ENCODE data around the gene ATP5MG. TPM values are rescaled to one million over a fixed set of nuclear protein-coding genes. Genes with fewer than 3 reads are reported as not detected.
A peak's percentile ranks its signal among the peaks of the same experiment; 100 is the strongest.

ATP5MG gene
- total and polyA plus RNA-seq, 10 of the 15 experiments (the other 5 are each of a cell fraction or from before 2014, with no cell fraction given): 211 to 2,276 (median 633) TPM

DNA sequence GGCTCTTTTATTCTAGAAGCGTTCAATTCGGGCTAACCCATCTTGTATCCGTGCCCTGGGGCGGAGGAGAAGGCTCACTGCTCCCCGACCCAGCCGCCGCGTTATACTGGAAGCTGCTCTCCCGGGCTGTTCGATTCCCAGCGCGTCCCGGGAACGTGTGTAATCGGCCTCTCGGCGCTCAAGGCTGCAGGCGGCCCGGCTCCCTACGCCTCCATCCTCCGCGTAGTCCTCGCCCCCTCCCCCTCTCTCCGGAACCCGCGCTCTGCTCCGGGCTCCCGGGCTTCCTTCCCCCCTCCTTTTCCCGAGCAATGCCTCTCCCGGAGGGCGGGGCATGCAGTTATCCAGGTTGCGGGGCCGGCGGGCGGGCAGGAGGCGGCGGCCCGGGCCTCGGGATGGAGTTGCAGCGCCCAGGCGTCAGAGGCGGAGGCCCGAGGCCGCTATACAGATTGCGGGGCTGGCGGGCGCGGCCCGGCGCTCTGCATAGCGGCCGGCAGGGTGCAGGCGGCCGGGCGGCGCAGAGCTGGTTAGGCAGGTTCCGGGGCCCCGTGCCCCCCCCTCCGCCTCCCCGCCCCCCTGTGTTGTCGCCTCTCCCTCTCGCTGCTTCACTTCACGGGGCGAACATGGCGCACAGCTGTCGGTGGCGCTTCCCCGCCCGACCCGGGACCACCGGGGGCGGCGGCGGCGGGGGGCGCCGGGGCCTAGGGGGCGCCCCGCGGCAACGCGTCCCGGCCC lies 34.7 kb downstream of the ATP5MG start, which contains the start of gene KMT2A (continued):
- TF ChIP-seq, protein P1, sequence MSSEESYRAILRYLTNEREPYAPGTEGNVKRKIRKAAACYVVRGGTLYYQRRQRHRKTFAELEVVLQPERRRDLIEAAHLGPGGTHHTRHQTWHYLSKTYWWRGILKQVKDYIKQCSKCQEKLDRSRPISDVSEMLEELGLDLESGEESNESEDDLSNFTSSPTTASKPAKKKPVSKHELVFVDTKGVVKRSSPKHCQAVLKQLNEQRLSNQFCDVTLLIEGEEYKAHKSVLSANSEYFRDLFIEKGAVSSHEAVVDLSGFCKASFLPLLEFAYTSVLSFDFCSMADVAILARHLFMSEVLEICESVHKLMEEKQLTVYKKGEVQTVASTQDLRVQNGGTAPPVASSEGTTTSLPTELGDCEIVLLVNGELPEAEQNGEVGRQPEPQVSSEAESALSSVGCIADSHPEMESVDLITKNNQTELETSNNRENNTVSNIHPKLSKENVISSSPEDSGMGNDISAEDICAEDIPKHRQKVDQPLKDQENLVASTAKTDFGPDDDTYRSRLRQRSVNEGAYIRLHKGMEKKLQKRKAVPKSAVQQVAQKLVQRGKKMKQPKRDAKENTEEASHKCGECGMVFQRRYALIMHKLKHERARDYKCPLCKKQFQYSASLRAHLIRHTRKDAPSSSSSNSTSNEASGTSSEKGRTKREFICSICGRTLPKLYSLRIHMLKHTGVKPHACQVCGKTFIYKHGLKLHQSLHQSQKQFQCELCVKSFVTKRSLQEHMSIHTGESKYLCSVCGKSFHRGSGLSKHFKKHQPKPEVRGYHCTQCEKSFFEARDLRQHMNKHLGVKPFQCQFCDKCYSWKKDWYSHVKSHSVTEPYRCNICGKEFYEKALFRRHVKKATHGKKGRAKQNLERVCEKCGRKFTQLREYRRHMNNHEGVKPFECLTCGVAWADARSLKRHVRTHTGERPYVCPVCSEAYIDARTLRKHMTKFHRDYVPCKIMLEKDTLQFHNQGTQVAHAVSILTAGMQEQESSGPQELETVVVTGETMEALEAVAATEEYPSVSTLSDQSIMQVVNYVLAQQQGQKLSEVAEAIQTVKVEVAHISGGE (CRISPR knock-in tag; IDR thresholded peaks at IDR 0.05): no peak
- TF ChIP-seq, protein P2, sequence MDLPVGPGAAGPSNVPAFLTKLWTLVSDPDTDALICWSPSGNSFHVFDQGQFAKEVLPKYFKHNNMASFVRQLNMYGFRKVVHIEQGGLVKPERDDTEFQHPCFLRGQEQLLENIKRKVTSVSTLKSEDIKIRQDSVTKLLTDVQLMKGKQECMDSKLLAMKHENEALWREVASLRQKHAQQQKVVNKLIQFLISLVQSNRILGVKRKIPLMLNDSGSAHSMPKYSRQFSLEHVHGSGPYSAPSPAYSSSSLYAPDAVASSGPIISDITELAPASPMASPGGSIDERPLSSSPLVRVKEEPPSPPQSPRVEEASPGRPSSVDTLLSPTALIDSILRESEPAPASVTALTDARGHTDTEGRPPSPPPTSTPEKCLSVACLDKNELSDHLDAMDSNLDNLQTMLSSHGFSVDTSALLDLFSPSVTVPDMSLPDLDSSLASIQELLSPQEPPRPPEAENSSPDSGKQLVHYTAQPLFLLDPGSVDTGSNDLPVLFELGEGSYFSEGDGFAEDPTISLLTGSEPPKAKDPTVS (IDR thresholded peaks at IDR 0.05; ENCODE audit: low read depth, low read length): peak; percentile 68
- TF ChIP-seq EED (IDR thresholded peaks at IDR 0.05; ENCODE audit: low read depth): peak; percentile 54; the same call in 1 of the 2 replicates
- TF ChIP-seq, protein P3, sequence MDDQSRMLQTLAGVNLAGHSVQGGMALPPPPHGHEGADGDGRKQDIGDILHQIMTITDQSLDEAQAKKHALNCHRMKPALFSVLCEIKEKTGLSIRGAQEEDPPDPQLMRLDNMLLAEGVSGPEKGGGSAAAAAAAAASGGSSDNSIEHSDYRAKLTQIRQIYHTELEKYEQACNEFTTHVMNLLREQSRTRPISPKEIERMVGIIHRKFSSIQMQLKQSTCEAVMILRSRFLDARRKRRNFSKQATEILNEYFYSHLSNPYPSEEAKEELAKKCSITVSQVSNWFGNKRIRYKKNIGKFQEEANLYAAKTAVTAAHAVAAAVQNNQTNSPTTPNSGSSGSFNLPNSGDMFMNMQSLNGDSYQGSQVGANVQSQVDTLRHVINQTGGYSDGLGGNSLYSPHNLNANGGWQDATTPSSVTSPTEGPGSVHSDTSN (IDR thresholded peaks at IDR 0.05; ENCODE audit: insufficient replicate concordance, low read depth, low read length): no peak
- TF ChIP-seq, protein P4, sequence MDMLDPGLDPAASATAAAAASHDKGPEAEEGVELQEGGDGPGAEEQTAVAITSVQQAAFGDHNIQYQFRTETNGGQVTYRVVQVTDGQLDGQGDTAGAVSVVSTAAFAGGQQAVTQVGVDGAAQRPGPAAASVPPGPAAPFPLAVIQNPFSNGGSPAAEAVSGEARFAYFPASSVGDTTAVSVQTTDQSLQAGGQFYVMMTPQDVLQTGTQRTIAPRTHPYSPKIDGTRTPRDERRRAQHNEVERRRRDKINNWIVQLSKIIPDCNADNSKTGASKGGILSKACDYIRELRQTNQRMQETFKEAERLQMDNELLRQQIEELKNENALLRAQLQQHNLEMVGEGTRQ (IDR thresholded peaks at IDR 0.05; ENCODE audit: borderline replicate concordance, low read depth, low read length): no peak
- no peak; the same call in 1 of the 2 replicates for TF ChIP-seq POLR2AphosphoS5 (IDR thresholded peaks at IDR 0.05; ENCODE audit: low read length)
- no peak for TF ChIP-seq SMC3 (IDR thresholded peaks at IDR 0.05; ENCODE audit: borderline replicate concordance, low read length)
- TF ChIP-seq KDM1A (IDR thresholded peaks at IDR 0.05; ENCODE audit: borderline replicate concordance): 0 out of 2 replicates have a peak, but pooled peaks have one; percentile 40
- TF ChIP-seq FOXM1 (IDR thresholded peaks at IDR 0.05; ENCODE audit: low read depth, low read length): 0 out of 2 replicates have a peak, but pooled peaks have one; percentile 22
- TF ChIP-seq FOXK2 (IDR thresholded peaks at IDR 0.05): no peak; the same call in 1 of the 2 replicates
- no peak for TF ChIP-seq ZZZ3 (IDR thresholded peaks at IDR 0.05; ENCODE audit: control insufficient read depth, insufficient read length, low read depth)
- TF ChIP-seq, protein P5, sequence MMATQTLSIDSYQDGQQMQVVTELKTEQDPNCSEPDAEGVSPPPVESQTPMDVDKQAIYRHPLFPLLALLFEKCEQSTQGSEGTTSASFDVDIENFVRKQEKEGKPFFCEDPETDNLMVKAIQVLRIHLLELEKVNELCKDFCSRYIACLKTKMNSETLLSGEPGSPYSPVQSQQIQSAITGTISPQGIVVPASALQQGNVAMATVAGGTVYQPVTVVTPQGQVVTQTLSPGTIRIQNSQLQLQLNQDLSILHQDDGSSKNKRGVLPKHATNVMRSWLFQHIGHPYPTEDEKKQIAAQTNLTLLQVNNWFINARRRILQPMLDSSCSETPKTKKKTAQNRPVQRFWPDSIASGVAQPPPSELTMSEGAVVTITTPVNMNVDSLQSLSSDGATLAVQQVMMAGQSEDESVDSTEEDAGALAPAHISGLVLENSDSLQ (IDR thresholded peaks at IDR 0.05): no peak
- TF ChIP-seq ZNF207 (IDR thresholded peaks at IDR 0.05; ENCODE audit: borderline replicate concordance): peak; percentile 81
- TF ChIP-seq GATAD2B (conservative IDR thresholded peaks at IDR 0.05; ENCODE audit: low read depth): peak; percentile 87
- TF ChIP-seq KAT2A (conservative IDR thresholded peaks at IDR 0.05; ENCODE audit: control insufficient read depth, low read depth, low read length): no peak
- peak; percentile 68 for TF ChIP-seq MYC (IDR thresholded peaks at IDR 0.05; ENCODE audit: insufficient read depth, insufficient read length, insufficient replicate concordance, low read length, severe bottlenecking)
- peak; percentile 85 for TF ChIP-seq RUNX3 (IDR thresholded peaks at IDR 0.05; ENCODE audit: low read length)
- TF ChIP-seq ATF7 (IDR thresholded peaks at IDR 0.05; ENCODE audit: low read depth): peak; percentile 28; the same call in 1 of the 2 replicates

Measured in GM12878 (cell line).